Fibroblast of lung (primary cell): ENCODE results near the gene WDR46.

Experiments used
- CTCF ChIP-seq, 2 donors: IDR thresholded peaks in 1 of 2; conservative IDR thresholded peaks in 1 of 2; 1 replicate in 1 of 2; 2 replicates in 1 of 2; pipeline ENCODE4 v1.5.1; 2011 to 2012; ENCODE audit warnings: low read length in 2 of 2, control low read depth in 1 of 2, inconsistent platforms in 1 of 2, low read depth in 1 of 2, mild to moderate bottlenecking in 1 of 2
- EZH2 ChIP-seq: IDR thresholded peaks from 2 replicates; pipeline ENCODE4 v1.5.1; 2012; ENCODE audit warnings: low read length, control low read depth, mild to moderate bottlenecking; ENCODE audit errors: missing control alignments

GRCh38 chr6:33295621-33296369, 6.8 kb upstream of the WDR46 start:
- no peak for TF ChIP-seq CTCF (conservative IDR thresholded peaks at IDR 0.05 in 1 of 2, IDR thresholded peaks at IDR 0.05 in 1 of 2; ENCODE audit: low read depth in 1 of 2, low read length in 2 of 2)
- TF ChIP-seq EZH2: no peak
